GM12865 (cell line): ENCODE measurements around the gene FBXO28.

Experiments
- DNase-seq: peaks from one replicate; pipeline ENCODE4 v3.0.0; 2010; ENCODE audit warnings: low read depth
- H3K4me3 ChIP-seq: 2 replicates; pipeline ENCODE4 v1.5.1; 2011; ENCODE audit warnings: mild to moderate bottlenecking, low read depth, low read length, control low read depth
- TF ChIP-seq, protein P1 (sequence below): IDR thresholded peaks from 2 replicates; pipeline ENCODE4 v1.5.1; 2011; ENCODE audit warnings: low read length, control low read depth, low read depth, inconsistent platforms; ENCODE audit not compliant: insufficient read depth; ENCODE audit errors: missing control alignments

The FBXO28 gene, protein sequence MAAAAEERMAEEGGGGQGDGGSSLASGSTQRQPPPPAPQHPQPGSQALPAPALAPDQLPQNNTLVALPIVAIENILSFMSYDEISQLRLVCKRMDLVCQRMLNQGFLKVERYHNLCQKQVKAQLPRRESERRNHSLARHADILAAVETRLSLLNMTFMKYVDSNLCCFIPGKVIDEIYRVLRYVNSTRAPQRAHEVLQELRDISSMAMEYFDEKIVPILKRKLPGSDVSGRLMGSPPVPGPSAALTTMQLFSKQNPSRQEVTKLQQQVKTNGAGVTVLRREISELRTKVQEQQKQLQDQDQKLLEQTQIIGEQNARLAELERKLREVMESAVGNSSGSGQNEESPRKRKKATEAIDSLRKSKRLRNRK

DNA sequence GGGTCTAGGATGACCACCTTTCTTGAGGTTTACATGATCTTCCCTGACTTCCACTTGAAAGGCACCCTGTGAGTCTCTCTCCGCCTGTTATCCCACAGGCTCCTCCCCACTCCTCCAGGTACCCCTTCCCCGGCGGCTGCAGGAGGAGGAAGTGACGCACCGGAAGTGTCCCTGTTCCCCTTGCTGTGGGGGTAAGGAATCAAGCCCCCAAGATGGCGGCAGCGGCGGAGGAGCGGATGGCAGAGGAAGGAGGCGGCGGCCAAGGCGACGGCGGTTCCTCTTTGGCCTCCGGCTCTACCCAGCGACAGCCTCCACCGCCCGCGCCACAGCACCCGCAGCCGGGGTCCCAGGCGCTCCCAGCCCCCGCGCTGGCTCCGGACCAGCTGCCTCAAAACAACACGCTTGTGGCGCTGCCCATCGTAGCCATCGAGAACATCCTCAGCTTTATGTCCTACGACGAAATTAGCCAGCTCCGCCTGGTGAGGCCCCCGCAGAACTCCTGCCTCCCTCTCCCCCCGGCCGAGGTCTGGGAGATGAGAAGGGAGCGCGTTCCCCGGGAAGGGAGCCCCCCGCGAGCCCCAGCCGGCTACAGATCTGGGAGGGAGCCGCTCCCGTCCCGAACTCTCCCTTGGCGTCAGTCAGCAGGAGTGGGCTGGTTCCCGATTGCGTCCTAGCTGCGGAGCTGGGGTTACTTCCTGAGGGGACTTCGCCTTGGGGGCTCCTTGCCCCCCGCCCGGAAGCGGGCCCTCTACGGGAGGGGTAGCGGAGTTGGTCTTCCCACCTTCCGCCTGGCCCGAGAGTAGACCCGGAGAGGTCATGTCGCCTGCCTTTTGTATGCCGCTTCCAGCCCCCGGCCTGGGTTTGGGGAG lies at the start of gene FBXO28:
Gene FBXO28, plus strand, starts transcription at position 194 of the 869 bp plus-strand sequence. Its CDS starts 19 bp downstream, at position 213.
- peak within 1 kb of the TSS; percentile 86 for H3K4me3 ChIP-seq
- TF ChIP-seq, protein P1, sequence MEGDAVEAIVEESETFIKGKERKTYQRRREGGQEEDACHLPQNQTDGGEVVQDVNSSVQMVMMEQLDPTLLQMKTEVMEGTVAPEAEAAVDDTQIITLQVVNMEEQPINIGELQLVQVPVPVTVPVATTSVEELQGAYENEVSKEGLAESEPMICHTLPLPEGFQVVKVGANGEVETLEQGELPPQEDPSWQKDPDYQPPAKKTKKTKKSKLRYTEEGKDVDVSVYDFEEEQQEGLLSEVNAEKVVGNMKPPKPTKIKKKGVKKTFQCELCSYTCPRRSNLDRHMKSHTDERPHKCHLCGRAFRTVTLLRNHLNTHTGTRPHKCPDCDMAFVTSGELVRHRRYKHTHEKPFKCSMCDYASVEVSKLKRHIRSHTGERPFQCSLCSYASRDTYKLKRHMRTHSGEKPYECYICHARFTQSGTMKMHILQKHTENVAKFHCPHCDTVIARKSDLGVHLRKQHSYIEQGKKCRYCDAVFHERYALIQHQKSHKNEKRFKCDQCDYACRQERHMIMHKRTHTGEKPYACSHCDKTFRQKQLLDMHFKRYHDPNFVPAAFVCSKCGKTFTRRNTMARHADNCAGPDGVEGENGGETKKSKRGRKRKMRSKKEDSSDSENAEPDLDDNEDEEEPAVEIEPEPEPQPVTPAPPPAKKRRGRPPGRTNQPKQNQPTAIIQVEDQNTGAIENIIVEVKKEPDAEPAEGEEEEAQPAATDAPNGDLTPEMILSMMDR, result no peak
- DNase-seq, result peak; percentile 95

DNA sequence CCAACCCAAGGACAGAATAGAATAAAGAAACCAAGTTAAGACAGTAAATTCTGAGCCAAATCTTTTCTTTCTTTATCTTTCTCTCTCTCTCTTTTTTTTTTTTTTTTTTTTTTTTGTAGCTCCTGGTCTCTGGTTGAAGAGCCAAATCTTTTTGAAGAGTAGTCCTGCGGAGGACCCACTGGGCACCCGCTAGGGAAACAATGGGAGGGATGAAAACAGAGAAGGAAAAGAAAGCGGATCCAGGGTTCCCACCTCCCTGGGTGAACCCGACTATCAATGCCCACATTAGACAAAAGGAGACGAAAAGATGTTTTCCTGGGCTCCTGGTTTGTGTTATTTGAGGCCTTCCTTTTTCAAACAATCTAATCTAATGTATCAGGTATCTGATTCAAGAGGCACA lies 49.8 kb upstream of the FBXO28 start:
- DNase-seq, result no peak
- TF ChIP-seq, protein P1, result no peak
- H3K4me3 ChIP-seq, result no peak overlapping the region

DNA sequence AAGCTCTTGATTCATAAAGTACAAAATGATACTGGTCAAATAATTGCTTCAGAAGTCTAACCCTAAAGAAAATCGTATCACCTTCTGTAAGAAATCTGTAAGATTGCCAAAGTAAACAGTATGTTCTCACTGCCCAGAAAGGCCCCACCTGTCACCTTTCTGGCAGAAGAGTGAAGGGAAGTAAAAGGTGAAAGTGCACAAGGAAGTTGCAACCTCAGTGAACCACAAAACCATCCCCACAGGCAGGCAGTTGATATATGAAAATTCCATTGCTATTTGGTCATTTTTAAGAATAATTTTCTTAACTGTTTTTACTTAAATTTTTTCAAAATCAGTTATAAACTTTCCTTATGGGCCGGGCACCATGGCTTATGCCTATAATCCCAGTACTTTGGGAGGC lies 48.5 kb upstream of the FBXO28 start:
- peak; percentile 9 for DNase-seq

DNA sequence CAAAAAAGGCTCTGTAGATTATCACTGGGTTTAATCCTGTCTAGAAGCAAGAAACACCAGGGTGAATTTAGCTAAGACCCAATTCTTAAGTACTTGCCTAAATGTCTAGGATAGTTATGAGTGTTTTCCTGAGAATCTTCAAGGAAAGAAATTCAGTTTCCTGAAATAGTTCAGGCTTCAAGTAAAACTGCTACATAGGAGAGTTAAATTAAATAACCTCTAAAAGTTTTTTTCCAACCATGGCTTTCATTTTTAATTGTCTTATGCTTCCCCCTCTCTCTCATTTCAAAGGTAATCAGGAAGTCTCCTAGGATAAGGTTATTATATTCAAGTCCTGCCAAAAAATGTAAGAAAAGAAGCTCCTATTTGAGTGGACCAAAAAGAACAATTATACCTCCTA lies 46.7 kb upstream of the FBXO28 start:
- DNase-seq, result no peak
- TF ChIP-seq, protein P1, result no peak
- H3K4me3 ChIP-seq, result no peak overlapping the region

More for the DNA sequence above, 48.5 kb upstream of the FBXO28 start:
- no peak overlapping the region for H3K4me3 ChIP-seq
- TF ChIP-seq, protein P1, result no peak

DNA sequence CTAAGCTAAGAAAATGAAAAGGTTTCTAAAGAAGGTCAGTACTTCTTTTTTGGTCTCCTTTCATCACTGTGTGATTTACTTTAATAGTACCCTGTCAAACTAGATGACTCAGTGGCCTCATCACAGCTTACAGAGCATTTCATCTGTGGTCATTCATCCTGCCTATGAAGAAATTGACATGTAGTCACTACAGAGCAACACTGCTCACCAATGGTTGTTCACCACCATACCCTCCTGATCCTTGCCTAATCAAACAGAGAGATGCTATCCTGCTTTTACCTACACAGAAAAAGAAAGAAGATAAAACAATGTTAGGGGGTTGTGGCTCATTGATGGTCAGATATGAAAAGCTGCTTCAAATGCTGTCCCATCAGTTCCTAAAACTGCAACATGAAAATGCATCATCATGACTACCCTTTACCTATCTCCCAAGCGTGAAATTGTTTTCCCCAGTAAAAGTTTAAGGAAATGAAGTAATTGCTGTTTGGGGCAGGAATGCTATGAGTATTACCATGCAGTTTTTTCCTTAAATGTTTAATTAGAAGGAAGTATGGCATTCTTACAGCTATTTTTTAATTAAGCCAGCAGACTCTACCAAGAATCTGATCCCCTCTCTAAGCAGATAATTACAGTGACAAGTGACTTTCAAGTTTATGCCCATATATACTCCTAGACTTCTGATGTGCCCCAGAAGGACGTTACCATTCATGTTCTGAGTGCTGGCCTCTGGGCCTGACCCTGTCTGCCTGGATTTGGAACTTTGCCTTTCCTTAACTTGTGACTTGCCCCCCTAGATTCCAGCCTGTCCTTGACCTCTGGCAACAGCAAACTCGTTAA lies 46.1 kb upstream of the FBXO28 start:
- TF ChIP-seq, protein P1, result no peak
- no peak for DNase-seq
- H3K4me3 ChIP-seq, result no peak overlapping the region

DNA sequence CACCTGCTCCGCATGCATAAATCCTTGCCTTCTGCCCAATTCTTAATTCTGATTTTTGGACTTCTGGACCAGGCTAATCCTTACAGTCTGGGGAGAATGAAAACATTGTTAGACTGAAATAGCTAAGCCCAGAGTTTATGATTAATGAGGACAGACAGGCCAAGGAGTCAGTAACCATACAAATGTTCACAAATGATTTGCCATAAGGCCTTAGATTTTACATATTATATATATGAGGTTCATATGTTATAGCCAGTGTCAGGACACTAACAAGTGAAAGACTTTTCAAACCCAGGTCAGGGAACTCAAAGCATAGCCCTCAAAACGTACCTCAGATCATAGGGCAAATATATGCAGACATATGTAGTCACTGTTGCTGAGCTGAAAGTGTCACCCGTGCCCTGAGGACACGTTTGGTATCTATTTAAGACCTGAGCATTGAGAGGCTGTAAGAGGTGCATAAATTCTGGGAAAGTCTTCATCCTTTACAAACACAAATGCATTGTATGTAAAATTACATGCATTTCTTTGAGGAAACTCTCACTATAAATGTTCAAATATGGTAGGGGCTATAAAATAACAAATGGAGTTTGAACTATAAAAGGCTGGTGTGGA lies 45.3 kb upstream of the FBXO28 start:
- no peak for DNase-seq
- TF ChIP-seq, protein P1, result no peak
- no peak overlapping the region for H3K4me3 ChIP-seq
